Endothelial cell of umbilical vein (primary cell): ENCODE data around the gene PPP1R11.

Experiments used
- CTCF ChIP-seq, 2 donors: IDR thresholded peaks; 1 replicate in 1 of 2; 2 replicates in 1 of 2; pipeline ENCODE4 v1.5.1; 2011; ENCODE audit warnings: low read length in 2 of 2, mild to moderate bottlenecking in 2 of 2, moderate library complexity in 2 of 2, control low read depth in 1 of 2, inconsistent platforms in 1 of 2, low read depth in 1 of 2; ENCODE audit not compliant: insufficient read depth in 1 of 2; ENCODE audit errors: extremely low read depth in 1 of 2
- EZH2 ChIP-seq: IDR thresholded peaks from 2 replicates; pipeline ENCODE4 v1.6.1; 2012; ENCODE audit warnings: borderline replicate concordance, low read depth, mild to moderate bottlenecking, moderate library complexity, low read length, inconsistent platforms; ENCODE audit not compliant: severe bottlenecking
- FOS ChIP-seq: IDR thresholded peaks from 2 replicates; pipeline ENCODE4 v1.6.1; 2011; ENCODE audit warnings: mild to moderate bottlenecking, low read length, moderate library complexity, borderline replicate concordance; ENCODE audit not compliant: insufficient read depth
- GATA2 ChIP-seq: IDR thresholded peaks from 2 replicates; pipeline ENCODE4 v1.7.0; 2011; ENCODE audit warnings: low read depth, mild to moderate bottlenecking, moderate library complexity, mixed read lengths, low read length; ENCODE audit not compliant: insufficient read length, insufficient read depth
- MAX ChIP-seq: IDR thresholded peaks from 2 replicates; pipeline ENCODE4 v1.6.1; 2011; ENCODE audit not compliant: insufficient read depth, insufficient read length
- POLR2A ChIP-seq: IDR thresholded peaks from 2 replicates; pipeline ENCODE4 v1.6.1; 2012; ENCODE audit warnings: low read depth, mild to moderate bottlenecking, control low read depth, low read length
- POLR2AphosphoS5 ChIP-seq: IDR thresholded peaks from 2 replicates; pipeline ENCODE4 v1.6.1; 2012; ENCODE audit warnings: low read depth, mild to moderate bottlenecking, control low read depth, low read length, moderate library complexity; ENCODE audit not compliant: insufficient read depth

GRCh38 chr6:30100154-30100553 is 33.2 kb downstream of the PPP1R11 start:
- TF ChIP-seq CTCF (IDR thresholded peaks at IDR 0.05; ENCODE audit: extremely low read depth in 1 of 2, insufficient read depth in 1 of 2, low read depth in 1 of 2, low read length in 2 of 2) (no peak), POLR2AphosphoS5 (no peak), MAX (no peak), EZH2 (no peak), POLR2A (no peak), FOS (no peak), GATA2 (no peak)
